HCT116 (cell line): ENCODE data around the gene CBLB. TPM values are rescaled to one million over a fixed set of nuclear protein-coding genes. Genes with fewer than 3 reads are reported as not detected.

Source experiments
- ATAC-seq: fragments of 200-7000 bp; cut with Tn5 transposase; 2 replicates; pipeline ENCODE4 v1.9.1; 2020; ENCODE audit warnings: mild to moderate bottlenecking, moderate library complexity
- BruUV-seq: library from RNA; stranded (reverse); fragments of 400-500 nt; replicated peaks from 2 replicates; lab custom pipeline; 2021; lab: Mats Ljungman, UMichigan
- CTCF ChIA-PET: fragments of 300-600 bp; sonication (Branson Sonifier 250); formaldehyde crosslinking; loops from one replicate; lab custom pipeline; 2021; ENCODE audit warnings: antibody characterized with exemption; lab: Charles Lee
- POLR2A ChIA-PET: fragments of 300-600, 350-600 bp; sonication (Branson Sonifier 250); formaldehyde crosslinking; loops from one replicate; lab custom pipeline; 2021; ENCODE audit warnings: antibody characterized with exemption; lab: Charles Lee
- RAD21 ChIA-PET, 2 experiments: fragments of 300-600 bp; sonication (Branson Sonifier 250); formaldehyde crosslinking; loops; one replicate each; lab custom pipeline; 2023; ENCODE audit warnings: low total read pairs in 2 of 2; ENCODE audit not compliant: uncharacterized antibody in 2 of 2, unreplicated experiment in 2 of 2, low non-redundant PET in 1 of 2; lab: Charles Lee
- DNase-seq: peaks from one replicate; pipeline ENCODE4 v3.0.0-alpha.2; 2010; ENCODE audit warnings: low read depth, low spot score
- H2AFZ ChIP-seq: fragments of 200-600 bp; shearing (Covaris generic), sonication (generic); 2 replicates; pipeline ENCODE4 v1.6.1; 2017; ENCODE audit warnings: low read depth, mixed run types, mixed read lengths, antibody characterized with exemption, low read length; ENCODE audit not compliant: poor library complexity, severe bottlenecking
- H3K27ac ChIP-seq: 2 replicates; pipeline ENCODE4 v1.5.1; 2012; ENCODE audit warnings: low read depth, low read length
- H3K27me3 ChIP-seq: fragments of 200-600 bp; sonication (generic); 2 replicates; pipeline ENCODE4 v1.6.1; 2016; ENCODE audit warnings: mixed run types, low read length, mixed read lengths; ENCODE audit not compliant: insufficient read depth
- H3K36me3 ChIP-seq, 2 experiments: fragments of 200-500 bp in 1 of 2; fragments of 200-600 bp in 1 of 2; sonication (Bioruptor generic) in 1 of 2; sonication (generic) in 1 of 2; 2 replicates each; pipeline versions ENCODE4 v1.5.1 to v1.6.1; 2014 to 2016; ENCODE audit warnings: low read length in 2 of 2, inconsistent platforms in 1 of 2, mixed read lengths in 1 of 2, mixed run types in 1 of 2; ENCODE audit not compliant: insufficient read depth in 2 of 2, control insufficient read depth in 1 of 2
- H3K4me1 ChIP-seq, 2 experiments: fragments of 200-600 bp in 1 of 2; sonication (generic) in 1 of 2; 2 replicates each; pipeline versions ENCODE4 v1.5.1 to v1.6.1; 2012 to 2017; ENCODE audit warnings: low read length in 2 of 2, inconsistent platforms in 1 of 2, mild to moderate bottlenecking in 1 of 2, mixed read lengths in 1 of 2, mixed run types in 1 of 2, moderate library complexity in 1 of 2; ENCODE audit not compliant: insufficient read depth in 2 of 2, control insufficient read depth in 1 of 2
- H3K4me2 ChIP-seq: fragments of 200-600 bp; sonication (generic); 2 replicates; pipeline ENCODE4 v1.6.1; 2017; ENCODE audit warnings: mixed run types, low read length, mixed read lengths
- H3K4me3 ChIP-seq, 2 experiments: fragments of 200-600 bp in 1 of 2; sonication (generic) in 1 of 2; replicated peaks in 1 of 2; 2 replicates each; pipeline ENCODE4 v1.5.1; 2011 to 2016; ENCODE audit warnings: low read length in 2 of 2, control low read depth in 1 of 2, low read depth in 1 of 2, mild to moderate bottlenecking in 1 of 2, mixed read lengths in 1 of 2, mixed run types in 1 of 2
- H3K79me2 ChIP-seq: fragments of 200-600 bp; sonication (generic); 2 replicates; pipeline ENCODE4 v1.6.1; 2017; ENCODE audit warnings: mild to moderate bottlenecking, mixed run types, low read length, moderate library complexity, mixed read lengths; ENCODE audit not compliant: insufficient read depth
- H3K9ac ChIP-seq: fragments of 200-600 bp; sonication (generic); 2 replicates; pipeline ENCODE4 v1.6.1; 2016; ENCODE audit warnings: low read length, mixed read lengths
- H3K9me2 ChIP-seq: fragments of 200-600 bp; sonication (generic), shearing (Covaris generic); 2 replicates; pipeline ENCODE4 v1.6.1; 2017; ENCODE audit warnings: mixed run types, mild to moderate bottlenecking, moderate library complexity; ENCODE audit not compliant: insufficient read depth
- H3K9me3 ChIP-seq, 2 experiments: fragments of 200-500 bp in 1 of 2; fragments of 200-600 bp in 1 of 2; sonication (Bioruptor generic) in 1 of 2; sonication (generic) in 1 of 2; 2 replicates each; pipeline ENCODE4 v1.6.1; 2014 to 2017; ENCODE audit warnings: low read length in 2 of 2, mixed read lengths in 2 of 2, inconsistent platforms in 1 of 2, low read depth in 1 of 2, mild to moderate bottlenecking in 1 of 2, mixed run types in 1 of 2, moderate library complexity in 1 of 2; ENCODE audit not compliant: control insufficient read depth in 1 of 2, insufficient read depth in 1 of 2
- H4K20me1 ChIP-seq: fragments of 200-600 bp; sonication (generic), shearing (Covaris generic); 2 replicates; pipeline ENCODE4 v1.6.1; 2017; ENCODE audit warnings: mixed run types, mild to moderate bottlenecking, moderate library complexity; ENCODE audit not compliant: insufficient read depth
- ELF1 ChIP-seq: IDR thresholded peaks from 2 replicates; pipeline ENCODE4 v1.6.1; 2012; ENCODE audit warnings: low read depth, borderline replicate concordance
- FOSL1 ChIP-seq: IDR thresholded peaks from 2 replicates; pipeline ENCODE4 v1.6.1; 2012; ENCODE audit warnings: low read depth
- TCF7L2 ChIP-seq: IDR thresholded peaks from 2 replicates; pipeline ENCODE4 v1.7.0; 2011; ENCODE audit warnings: borderline replicate concordance, inconsistent platforms; ENCODE audit not compliant: insufficient read depth, insufficient read length; ENCODE audit errors: extremely low read depth
- ZBTB33 ChIP-seq: IDR thresholded peaks from 2 replicates; pipeline ENCODE4 v1.6.1; 2011; ENCODE audit warnings: mild to moderate bottlenecking, low read length, moderate library complexity; ENCODE audit not compliant: insufficient replicate concordance; ENCODE audit errors: extremely low read depth
- intact Hi-C: fragments of 100-400 bp; cut with micrococcal nuclease; formaldehyde crosslinking; loops from 2 replicates; pipeline ENCODE4 v1.10.0; 2022
- total RNA-seq: library from RNA; stranded (reverse); gene quantifications from one replicate; pipeline ENCODE4 v1.2.1, GENCODE V29; 2021; ENCODE audit not compliant: unreplicated experiment
- TF ChIP-seq, protein P1 (sequence below), 3 experiments: fragments of 200-600 bp in 1 of 3; sonication (generic) in 1 of 3; IDR thresholded peaks in 2 of 3; conservative IDR thresholded peaks in 1 of 3; 2 replicates each; pipeline ENCODE4 v1.5.1; 2012 to 2017; ENCODE audit warnings: low read depth in 2 of 3, low read length in 2 of 3, antibody characterized with exemption in 1 of 3, borderline replicate concordance in 1 of 3, control low read depth in 1 of 3, mild to moderate bottlenecking in 1 of 3, mixed read lengths in 1 of 3, mixed run types in 1 of 3, moderate library complexity in 1 of 3; ENCODE audit not compliant: insufficient read depth in 1 of 3

The CBLB gene
- total RNA-seq, 1 experiment from 2014 or later: 10.4 TPM

DNA sequence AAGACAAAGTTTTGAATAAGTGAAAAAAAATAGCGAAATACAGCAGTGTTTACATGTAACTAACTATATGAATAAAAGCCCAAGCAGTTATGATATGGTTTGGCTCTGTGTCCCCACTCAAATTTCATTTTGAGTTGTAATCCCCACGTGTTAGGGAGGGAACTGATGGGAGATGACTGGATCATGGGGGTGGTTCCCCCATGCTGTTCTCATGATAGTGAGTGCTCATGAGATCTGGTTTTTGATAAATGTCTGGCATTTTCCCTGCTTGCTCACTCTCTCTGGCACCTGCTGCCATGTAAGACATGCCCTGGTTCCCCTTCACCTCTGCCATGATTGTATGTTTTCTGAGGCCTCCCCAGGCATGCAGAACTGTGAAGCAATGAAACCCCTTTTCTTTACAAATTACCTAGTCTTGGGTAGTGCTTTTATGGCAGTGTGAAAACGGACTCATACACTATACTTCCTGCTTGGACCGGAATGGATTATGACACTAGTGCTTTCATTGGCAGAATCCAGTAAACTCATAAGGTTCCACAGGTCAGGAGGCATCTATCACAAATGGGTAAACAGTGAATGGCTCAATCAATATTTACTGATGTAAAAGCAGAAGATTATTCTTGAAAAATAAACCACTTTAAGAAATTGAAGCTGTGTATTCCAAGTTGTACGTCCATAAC is 192.1 kb downstream of the CBLB start:
- Histone ChIP-seq H4K20me1 (no peaks in the 10 kb centered on the region), H3K9me3 (no peaks in the 10 kb centered on the region), H3K4me1 (no peaks in the 10 kb centered on the region), H3K4me2 (no peak overlapping the region), H2AFZ (no peak overlapping the region), H3K79me2 (no peaks in the 10 kb centered on the region), H3K9me2 (no peaks in the 10 kb centered on the region), H3K27ac (no peak overlapping the region), H3K36me3 (no peaks in the 10 kb centered on the region), H3K27me3 (no peaks in the 10 kb centered on the region), H3K4me3 (no peak overlapping the region), H3K9ac (no peak overlapping the region)
- POLR2A ChIA-PET: no interaction called here
- no peak for ATAC-seq
- no peak for DNase-seq
- BruUV-seq: no TSS peak
- intact Hi-C loops: no loop called here
- RAD21 ChIA-PET: no interaction called here
- CTCF ChIA-PET: no interaction called here
- TF ChIP-seq TCF7L2 (no peak), ZBTB33 (no peak), FOSL1 (no peak), ELF1 (no peak)
- TF ChIP-seq, protein P1, sequence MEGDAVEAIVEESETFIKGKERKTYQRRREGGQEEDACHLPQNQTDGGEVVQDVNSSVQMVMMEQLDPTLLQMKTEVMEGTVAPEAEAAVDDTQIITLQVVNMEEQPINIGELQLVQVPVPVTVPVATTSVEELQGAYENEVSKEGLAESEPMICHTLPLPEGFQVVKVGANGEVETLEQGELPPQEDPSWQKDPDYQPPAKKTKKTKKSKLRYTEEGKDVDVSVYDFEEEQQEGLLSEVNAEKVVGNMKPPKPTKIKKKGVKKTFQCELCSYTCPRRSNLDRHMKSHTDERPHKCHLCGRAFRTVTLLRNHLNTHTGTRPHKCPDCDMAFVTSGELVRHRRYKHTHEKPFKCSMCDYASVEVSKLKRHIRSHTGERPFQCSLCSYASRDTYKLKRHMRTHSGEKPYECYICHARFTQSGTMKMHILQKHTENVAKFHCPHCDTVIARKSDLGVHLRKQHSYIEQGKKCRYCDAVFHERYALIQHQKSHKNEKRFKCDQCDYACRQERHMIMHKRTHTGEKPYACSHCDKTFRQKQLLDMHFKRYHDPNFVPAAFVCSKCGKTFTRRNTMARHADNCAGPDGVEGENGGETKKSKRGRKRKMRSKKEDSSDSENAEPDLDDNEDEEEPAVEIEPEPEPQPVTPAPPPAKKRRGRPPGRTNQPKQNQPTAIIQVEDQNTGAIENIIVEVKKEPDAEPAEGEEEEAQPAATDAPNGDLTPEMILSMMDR (IDR thresholded peaks at IDR 0.05 in 2 of 3, conservative IDR thresholded peaks at IDR 0.05 in 1 of 3; ENCODE audit: borderline replicate concordance in 1 of 3, insufficient read depth in 1 of 3, low read depth in 2 of 3, low read length in 2 of 3): no peak
